Ovary (tissue), 3 donors: ENCODE measurements around the gene ATG4D.

ENCODE experiments used
- CTCF ChIP-seq, 3 donors: fragments of 450-650 bp in 2 of 3; fragments of 200-600 bp in 1 of 3; IDR thresholded peaks; one replicate each; pipeline versions ENCODE4 v1.5.1 to v1.8.0; 2016 to 2022; ENCODE audit warnings: antibody characterized with exemption in 3 of 3, mild to moderate bottlenecking in 1 of 3
- EP300 ChIP-seq: sonication (generic); formaldehyde crosslinking; IDR thresholded peaks from one replicate; pipeline ENCODE4 v1.6.1; 2017; ENCODE audit warnings: antibody characterized with exemption
- POLR2A ChIP-seq: fragments of 450-650 bp; IDR thresholded peaks from one replicate; pipeline ENCODE4 v1.6.1; 2017; ENCODE audit warnings: antibody characterized with exemption, mild to moderate bottlenecking, moderate library complexity
- donor health status: DM: no; HTN: no; CAD: no.

- no peak for TF ChIP-seq CTCF (IDR thresholded peaks at IDR 0.05)
- no peak for TF ChIP-seq POLR2A
- no peak for TF ChIP-seq EP300
These were observed 8.1 kb downstream of the ATG4D start for GRCh38 chr19:10551698-10552301.
